ENCODE data around the gene SRP68. TPM values are rescaled to one million over a fixed set of nuclear protein-coding genes. Genes with fewer than 3 reads are reported as not detected.

Gene SRP68
- total RNA-seq, 1 experiment from 2014 or later, result 106 TPM

DNA sequence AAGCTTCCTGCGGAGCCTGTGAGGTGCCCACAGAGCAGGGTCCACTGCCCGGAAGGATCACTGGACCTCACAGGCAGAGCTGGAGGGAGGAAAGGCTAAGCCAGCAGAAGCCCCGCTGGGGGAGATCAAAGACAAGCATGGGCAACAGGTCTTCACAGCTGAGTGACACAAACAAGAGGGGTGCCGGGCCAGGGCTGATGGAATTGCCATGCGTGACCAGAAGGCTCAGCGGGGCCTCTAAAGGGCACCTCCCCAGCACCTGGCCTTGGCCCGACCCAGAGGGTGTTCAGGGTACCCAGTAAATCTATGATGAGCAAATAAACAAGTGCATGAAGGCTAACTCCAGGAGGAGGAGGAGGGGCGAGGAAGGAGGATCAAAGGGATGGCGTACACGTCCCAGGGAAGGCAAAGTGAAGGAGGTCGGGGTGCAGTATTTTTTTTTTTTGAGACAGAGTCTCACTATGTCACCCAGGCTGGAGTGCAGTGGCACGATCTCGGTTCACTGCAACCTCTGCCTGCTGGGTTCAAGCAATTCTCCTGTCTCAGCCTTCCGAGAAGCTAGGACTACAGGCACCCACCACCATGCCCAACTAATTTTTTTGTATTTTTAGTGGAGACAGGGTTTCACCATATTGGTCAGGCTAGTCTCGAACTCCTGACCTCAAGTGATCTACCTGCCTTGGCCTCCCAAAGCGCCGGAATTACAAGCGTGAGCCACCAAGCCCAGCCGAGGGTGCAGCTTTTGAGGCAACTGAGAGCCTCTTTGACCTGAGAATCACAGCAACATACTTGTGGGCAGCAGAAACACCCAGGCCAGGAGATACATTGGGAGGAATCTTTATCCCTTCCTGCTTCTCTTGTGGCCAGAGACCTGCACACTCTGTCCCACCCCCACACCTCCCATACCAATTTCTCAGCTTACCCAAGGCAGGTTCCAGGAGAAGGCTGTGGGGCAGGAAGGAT is 47.4 kb upstream of the SRP68 start:
- H3K9me3 Mint-ChIP-seq (ENCODE audit: unreplicated experiment), result no peaks in the 10 kb centered on the region
- BruUV-seq (replicated peaks), result no TSS peak
- no peak overlapping the region for H3K4me3 Mint-ChIP-seq (ENCODE audit: unreplicated experiment)
- POLR2A ChIA-PET, result no interaction called here
- intact Hi-C loops (cut with micrococcal nuclease), result no loop called here
- no peak for DNase-seq (ENCODE audit: unreplicated experiment)
- TF ChIP-seq, protein P1, sequence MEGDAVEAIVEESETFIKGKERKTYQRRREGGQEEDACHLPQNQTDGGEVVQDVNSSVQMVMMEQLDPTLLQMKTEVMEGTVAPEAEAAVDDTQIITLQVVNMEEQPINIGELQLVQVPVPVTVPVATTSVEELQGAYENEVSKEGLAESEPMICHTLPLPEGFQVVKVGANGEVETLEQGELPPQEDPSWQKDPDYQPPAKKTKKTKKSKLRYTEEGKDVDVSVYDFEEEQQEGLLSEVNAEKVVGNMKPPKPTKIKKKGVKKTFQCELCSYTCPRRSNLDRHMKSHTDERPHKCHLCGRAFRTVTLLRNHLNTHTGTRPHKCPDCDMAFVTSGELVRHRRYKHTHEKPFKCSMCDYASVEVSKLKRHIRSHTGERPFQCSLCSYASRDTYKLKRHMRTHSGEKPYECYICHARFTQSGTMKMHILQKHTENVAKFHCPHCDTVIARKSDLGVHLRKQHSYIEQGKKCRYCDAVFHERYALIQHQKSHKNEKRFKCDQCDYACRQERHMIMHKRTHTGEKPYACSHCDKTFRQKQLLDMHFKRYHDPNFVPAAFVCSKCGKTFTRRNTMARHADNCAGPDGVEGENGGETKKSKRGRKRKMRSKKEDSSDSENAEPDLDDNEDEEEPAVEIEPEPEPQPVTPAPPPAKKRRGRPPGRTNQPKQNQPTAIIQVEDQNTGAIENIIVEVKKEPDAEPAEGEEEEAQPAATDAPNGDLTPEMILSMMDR (IDR thresholded peaks at IDR 0.05; ENCODE audit: unreplicated experiment), result no peak
- H3K27ac Mint-ChIP-seq (ENCODE audit: low read depth, unreplicated experiment), result no peak overlapping the region
- H3K27me3 Mint-ChIP-seq (ENCODE audit: insufficient read depth, unreplicated experiment), result no peaks in the 10 kb centered on the region
- H3K36me3 Mint-ChIP-seq (ENCODE audit: insufficient read depth, unreplicated experiment), result no peaks in the 10 kb centered on the region
- H3K4me1 Mint-ChIP-seq (ENCODE audit: insufficient read depth, unreplicated experiment), result no peaks in the 10 kb centered on the region
- CTCF ChIA-PET, result interaction anchor here (0.6 to 7.2 kb wide), 5 partner anchors 105 to 174 kb away, joined by 3 to 82 read pairs (median 4); no protein-coding TSS in a partner anchor

DNA sequence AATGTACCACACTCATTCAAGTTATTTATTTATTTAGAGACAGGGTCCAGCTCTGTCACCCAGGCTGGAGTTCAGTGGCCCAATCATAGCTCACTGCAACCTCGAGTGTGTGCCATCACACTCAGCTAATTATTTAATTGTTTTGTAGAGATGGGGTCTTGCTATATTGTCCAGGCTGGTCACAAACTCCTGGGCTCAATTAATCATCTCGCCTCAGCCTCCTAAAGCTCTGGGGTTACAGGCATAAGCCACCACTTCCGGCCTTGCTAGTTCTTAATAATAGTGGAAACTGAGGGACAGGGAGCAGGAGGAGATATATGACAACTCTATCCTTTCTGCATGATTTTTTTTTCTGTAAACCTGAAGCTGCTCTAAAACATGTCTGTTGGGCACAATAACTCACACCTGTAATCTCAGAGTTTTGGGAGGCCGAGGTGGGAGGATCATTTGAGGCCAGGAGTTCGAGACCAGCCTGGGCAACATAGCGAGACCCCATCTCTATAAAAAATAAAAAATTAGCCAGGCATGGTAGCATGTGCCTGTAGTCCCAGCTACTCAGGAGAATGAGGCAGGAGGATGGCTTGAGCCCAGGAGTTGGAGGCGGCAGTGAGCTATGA is 42.9 kb upstream of the SRP68 start:
- BruUV-seq (replicated peaks), result no TSS peak
- ChIA-PET CTCF (interaction anchor here (0.7 to 1.3 kb wide), 2 partner anchors 67 to 163 kb away, joined by 3 to 4 read pairs; no protein-coding TSS in a partner anchor), POLR2A (interaction anchor here (0.7 to 1.5 kb wide), 2 partner anchors 12 to 17 kb away, joined by 3 to 4 read pairs; partner anchors contain the start of gene EXOC7)
- DNase-seq (ENCODE audit: unreplicated experiment), result no peak
- intact Hi-C loops (cut with micrococcal nuclease), result no loop called here
- TF ChIP-seq, protein P1 (IDR thresholded peaks at IDR 0.05; ENCODE audit: unreplicated experiment), result no peak
- Mint-ChIP-seq H3K36me3 (ENCODE audit: insufficient read depth, unreplicated experiment) (no peaks in the 10 kb centered on the region), H3K4me3 (ENCODE audit: unreplicated experiment) (no peak overlapping the region), H3K9me3 (ENCODE audit: unreplicated experiment) (no peaks in the 10 kb centered on the region), H3K27me3 (ENCODE audit: insufficient read depth, unreplicated experiment) (no peaks in the 10 kb centered on the region), H3K4me1 (ENCODE audit: insufficient read depth, unreplicated experiment) (no peaks in the 10 kb centered on the region), H3K27ac (ENCODE audit: low read depth, unreplicated experiment) (no peak overlapping the region)

DNA sequence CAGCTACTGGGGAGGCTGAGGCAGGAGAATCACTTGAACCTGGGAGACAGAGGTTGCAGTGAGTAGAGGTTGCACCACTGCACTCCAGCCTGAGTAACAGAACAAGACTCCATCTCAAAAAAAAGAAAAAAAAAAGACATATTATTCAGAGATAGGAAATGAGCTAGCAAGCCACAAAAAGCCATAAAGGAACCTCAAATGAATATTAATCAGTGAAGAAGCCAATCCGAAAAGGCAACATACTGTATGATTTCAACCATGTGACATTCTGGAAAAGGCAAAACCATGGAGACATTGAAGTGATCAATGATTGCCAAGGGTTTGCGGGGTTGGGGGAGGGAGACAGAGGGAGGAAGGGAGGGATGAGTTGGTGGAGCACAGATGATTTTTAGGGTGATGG is 39.6 kb upstream of the SRP68 start:
- intact Hi-C loops (cut with micrococcal nuclease), result no loop called here
- ChIA-PET POLR2A (no interaction called here), CTCF (interaction anchor here (2.6 kb wide), 1 partner anchor 167 kb away, joined by 9 read pairs; no protein-coding TSS in a partner anchor)

More for the DNA sequence above, 39.6 kb upstream of the SRP68 start:
- no peaks in the 10 kb centered on the region for H3K9me3 Mint-ChIP-seq (ENCODE audit: unreplicated experiment)
- no peak overlapping the region for H3K4me3 Mint-ChIP-seq (ENCODE audit: unreplicated experiment)
- no peaks in the 10 kb centered on the region for H3K36me3 Mint-ChIP-seq (ENCODE audit: insufficient read depth, unreplicated experiment)
- DNase-seq (ENCODE audit: unreplicated experiment), result no peak
- H3K27me3 Mint-ChIP-seq (ENCODE audit: insufficient read depth, unreplicated experiment), result no peaks in the 10 kb centered on the region
- TF ChIP-seq, protein P1 (IDR thresholded peaks at IDR 0.05; ENCODE audit: unreplicated experiment), result no peak
- BruUV-seq (replicated peaks), result no TSS peak
- no peak overlapping the region for H3K27ac Mint-ChIP-seq (ENCODE audit: low read depth, unreplicated experiment)
- H3K4me1 Mint-ChIP-seq (ENCODE audit: insufficient read depth, unreplicated experiment), result no peaks in the 10 kb centered on the region
